DMS79 treated with DMSO at 0.1 percent for 48 hours (cell line): ENCODE measurements around the gene PHACTR1.

Source experiments
- DNase-seq: peaks from one replicate; lab custom pipeline; 2025; lab: John Stamatoyannopoulos, UW

Gene PHACTR1

DNA sequence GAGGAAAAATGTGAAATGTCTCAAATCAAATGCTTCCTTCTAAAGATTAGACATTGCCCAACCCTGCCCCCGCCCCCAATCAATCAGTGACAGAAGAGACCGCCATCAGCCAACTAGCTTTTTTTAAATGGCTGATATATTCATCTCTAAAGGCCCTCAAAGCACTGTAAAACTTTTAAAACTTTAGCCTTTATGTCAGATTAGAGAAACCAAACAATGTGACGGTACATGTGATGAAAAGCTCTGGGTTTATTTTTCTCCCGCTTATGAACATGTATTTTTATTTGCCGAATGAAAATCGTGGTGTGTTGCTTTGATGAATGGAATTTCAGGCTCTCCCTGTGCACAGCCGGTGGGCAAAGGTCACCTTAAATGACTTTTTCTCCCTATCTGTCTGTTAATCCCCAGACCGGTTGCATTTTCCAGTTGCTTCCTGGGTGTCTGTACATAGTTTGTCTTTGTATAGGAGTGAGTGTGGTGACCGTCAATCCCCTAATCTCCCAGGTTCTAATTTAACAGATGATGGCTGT is 573.3 kb downstream of the PHACTR1 start:
- no peak for DNase-seq

DNA sequence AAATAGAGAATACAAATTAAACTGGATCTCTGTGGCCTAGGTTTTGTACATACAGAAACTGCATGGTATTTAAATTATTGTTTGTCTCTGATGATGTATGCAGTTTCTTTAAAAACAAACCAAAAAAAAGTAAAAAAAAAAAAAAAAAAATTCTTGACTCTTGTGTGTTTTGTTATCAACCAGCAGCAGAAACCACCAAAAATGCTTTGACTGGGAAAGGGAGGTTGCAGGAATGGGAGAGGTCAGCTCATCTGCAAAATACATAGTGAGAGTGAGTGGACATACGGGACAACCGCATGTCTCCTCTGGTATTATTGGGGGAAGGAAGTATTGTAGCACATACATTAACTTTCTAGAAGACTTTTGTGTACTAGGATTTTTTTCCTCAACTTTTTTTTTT is 573.8 kb downstream of the PHACTR1 start:
- no peak for DNase-seq

DNA sequence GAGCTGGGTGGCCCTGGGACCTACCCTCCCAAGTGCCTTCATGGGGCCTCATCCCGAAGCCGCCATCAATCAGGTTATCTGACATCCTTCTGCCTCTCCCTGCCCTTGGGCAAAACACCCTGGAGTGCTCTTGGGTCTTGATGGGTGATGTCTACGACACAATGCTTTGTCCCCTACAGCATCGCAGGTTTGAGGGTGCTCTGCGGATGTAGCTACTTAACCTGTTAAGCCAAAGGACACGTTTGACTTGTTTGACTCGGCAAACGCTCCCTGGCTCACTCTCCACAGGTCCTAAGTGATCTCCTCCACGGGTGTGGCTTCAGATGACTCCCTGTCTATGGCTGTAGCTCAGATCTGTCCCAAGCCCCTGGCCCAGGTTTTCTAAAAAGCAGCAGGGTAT is 576.2 kb downstream of the PHACTR1 start:
- DNase-seq = no peak

DNA sequence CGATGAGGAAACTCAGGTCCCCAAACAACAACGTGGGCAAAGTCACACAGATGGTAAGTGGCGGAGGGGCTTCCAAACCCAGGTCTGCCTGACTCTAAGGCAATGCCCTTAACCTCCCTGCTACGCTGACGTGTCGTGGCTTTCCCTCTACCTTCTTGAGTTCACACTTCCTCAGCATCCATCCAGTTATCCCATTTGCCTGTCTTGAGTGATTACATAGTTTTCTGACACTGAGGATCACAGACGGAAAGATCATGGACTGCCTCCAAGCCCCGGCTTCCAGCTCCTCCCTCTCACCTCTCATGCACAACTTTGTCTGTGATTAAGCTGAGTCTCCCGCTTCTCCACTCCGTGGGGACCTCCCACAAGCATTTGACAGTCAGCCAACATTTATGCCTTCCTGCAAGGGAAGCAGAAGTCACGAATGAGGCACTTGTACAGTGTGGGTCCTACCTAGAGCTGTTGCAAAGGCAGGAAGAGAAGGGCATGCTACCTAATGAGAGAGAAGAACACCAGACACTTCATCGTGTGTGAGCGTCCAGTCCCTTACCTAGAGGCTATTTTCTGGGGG is 578.0 kb downstream of the PHACTR1 start:
- DNase-seq = no peak

DNA sequence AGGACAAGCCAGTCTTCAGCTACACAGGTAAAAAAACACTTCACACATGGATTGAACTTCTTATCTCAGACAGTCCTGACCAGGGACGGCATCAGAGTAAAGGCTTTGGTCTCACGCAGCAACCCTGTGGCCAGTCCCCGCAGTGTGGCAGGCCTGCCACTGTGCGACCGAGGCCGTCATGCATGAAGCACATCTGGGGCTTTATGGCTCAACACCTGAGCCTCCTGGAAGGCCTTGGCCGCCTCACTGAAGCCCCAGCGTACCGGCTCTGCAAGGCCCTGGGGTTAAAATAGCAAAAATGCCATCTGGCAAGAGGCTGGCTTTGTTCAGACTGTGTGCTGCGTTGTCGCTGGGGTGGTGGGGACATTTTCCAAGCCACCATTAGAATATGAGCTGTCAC is 579.0 kb downstream of the PHACTR1 start:
- no peak for DNase-seq

GRCh38 chr6:13296536-13296997 is 580.0 kb downstream of the PHACTR1 start:
- peak; percentile 8 for DNase-seq

DNA sequence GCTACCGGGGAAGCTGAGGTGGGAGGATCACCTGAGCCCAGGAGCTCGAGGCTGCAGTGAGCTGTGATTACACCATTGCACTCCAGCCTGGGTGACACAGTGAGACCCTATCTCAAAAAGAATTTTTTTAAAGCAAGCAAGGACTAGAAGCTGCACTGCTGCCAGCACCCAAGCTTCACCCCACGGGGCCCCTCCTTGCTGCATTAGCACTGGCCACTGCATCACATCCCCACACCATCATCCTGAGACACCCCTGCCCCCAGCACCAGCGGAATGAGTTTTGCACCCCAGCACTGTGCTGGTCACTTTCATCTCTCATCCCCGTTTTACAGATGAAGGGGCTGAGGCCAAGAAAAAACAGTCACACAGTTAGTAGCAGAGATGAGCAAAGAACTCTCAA is 580.8 kb downstream of the PHACTR1 start:
- DNase-seq = no peak

GRCh38 chr6:13298446-13298845 is 581.9 kb downstream of the PHACTR1 start:
- DNase-seq = no peak

DNA sequence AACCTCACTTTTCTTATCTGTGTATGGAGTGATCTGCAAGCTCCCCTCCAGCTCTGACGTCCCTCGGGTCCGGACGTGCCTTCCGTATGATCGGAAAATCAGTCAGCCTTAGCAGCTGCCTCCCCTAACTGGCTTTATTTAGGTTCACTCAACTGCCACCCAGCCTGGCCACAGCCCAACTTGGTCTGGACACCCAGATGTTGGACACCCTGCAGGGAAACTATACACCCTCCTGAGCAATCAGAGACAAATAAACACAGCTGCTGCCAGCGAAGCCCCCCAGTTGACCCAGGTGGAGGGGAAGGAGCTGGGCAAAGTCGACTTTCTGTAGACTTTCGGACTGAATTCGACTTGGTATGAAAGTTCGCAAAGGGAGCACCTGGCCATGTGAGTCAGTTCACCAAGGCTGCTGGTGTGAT is 582.8 kb downstream of the PHACTR1 start:
- no peak for DNase-seq

DNA sequence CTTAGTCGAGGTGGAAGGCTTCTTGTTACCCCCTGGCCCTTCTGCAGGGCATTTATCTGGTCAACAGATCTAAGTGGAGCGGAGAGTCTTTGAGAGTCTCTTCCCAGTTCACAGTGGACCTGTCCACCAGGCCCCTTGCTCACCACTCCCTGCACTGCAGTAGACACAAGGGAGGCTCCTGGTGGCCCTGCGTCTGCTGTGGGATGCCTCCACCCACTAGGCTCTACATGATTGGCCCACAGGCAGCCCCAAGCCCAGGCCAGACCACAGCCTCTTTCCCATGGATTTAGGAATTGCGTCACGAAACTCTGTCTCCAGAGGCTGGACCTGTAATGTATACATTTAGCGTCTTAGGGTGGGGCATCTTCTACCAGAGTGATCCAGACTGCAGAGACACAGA is 583.4 kb downstream of the PHACTR1 start:
- DNase-seq = no peak

GRCh38 chr6:13300643-13301590 is 584.4 kb downstream of the PHACTR1 start:
- no peak for DNase-seq

- DNase-seq = no peak
Observed at GRCh38 chr6:13302291-13302690, 585.7 kb downstream of the PHACTR1 start.

- DNase-seq = no peak
Observed at GRCh38 chr6:13302751-13303667, 586.4 kb downstream of the PHACTR1 start.

- no peak for DNase-seq
Observed at GRCh38 chr6:13303668-13304017, 587.1 kb downstream of the PHACTR1 start.

DNA sequence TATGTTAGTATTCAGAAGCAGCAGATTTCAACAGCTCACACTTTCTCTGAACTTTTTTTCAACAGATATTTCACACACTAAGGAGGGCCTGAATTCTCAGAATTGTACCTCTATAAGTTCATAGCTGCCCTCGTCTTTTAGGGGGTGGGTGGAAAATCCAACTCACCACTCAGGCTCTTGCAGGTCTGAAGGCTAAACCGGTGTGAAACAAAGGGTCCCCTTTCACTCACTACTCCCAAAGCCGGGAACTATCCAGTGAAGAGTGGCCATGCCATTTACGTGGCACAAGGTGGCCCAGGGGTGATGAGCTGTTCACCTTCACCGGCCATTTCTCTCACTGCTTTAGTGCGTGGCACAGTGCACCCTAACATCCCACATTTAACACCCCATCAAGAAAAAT is 587.5 kb downstream of the PHACTR1 start:
- no peak for DNase-seq

DNA sequence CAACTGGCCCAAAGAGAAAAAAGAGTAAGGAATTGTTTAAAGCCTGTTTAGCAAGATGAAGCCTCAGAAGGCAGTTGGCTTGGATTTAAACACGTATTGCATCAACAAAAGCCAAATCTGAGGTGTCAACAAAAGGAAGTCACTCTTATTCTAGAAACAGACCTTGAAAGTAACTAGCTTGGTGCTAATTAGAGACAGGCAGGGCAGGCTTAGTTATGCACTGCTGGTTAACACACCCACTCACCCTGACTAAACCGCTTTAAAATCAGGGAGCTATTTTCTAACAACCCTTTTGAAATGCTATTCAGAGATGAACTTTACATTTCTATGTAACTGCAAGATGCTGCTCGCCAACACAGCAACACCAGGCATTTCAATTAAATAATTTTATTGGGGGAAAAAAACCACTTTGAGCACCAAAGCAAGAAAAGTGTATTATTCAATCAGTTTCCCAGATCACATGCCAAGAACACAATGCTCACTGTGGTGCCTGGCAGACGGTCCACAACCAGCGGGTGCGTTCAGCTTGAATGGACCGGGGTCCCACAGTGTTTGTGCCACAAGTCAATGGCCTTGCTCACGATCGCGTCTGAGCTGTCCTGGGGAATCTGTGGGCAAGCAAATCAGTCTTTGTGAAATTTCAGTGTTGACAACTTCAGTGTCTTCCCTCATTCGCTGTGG is 588.2 kb downstream of the PHACTR1 start:
- no peak for DNase-seq

GRCh38 chr6:13305288-13305687 is 588.7 kb downstream of the PHACTR1 start:
- no peak for DNase-seq

DNA sequence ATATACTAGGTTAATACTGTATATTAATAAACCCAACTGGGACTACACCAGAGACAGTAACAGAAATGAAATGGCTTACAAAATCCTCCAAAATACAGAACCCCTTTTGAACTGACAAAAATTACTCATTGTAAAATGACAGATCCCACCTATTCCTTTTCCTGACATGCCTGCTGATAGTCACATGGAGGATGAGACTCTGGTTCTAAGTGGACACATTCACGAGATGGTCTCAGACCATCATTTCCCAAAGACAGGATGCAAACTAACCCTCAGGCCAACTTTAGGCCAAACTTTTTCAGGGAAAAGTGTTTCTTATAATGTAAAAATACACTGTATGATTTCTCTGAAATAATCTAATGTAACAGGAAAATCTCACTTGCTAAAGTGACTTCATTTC is 589.2 kb downstream of the PHACTR1 start:
- DNase-seq = no peak

GRCh38 chr6:13307508-13307995 is 591.0 kb downstream of the PHACTR1 start:
- no peak for DNase-seq

DNA sequence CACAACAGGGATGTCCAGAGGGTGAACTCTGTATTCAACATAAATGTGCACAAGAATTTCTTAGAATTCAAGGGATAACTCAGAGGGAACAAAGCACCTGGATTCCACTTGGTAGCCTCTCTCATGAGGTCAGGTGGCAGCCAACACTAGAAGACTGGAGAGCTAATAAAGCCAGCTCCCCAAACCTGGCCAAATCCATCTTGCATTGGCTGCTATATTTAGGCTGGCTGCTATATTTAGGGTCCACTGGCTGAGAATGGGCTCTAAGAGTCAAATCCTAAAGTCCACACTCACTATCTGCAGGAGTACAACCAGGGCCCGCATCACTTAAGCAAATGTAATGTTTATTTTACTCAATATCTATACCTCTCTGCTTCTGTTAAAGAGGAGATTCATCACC is 591.8 kb downstream of the PHACTR1 start:
- no peak for DNase-seq

GRCh38 chr6:13311155-13311554 is 594.6 kb downstream of the PHACTR1 start:
- no peak for DNase-seq
